Spleen (tissue), 11 donors: ENCODE data around the gene PTPRN2. TPM values are rescaled to one million over a fixed set of nuclear protein-coding genes. Genes with fewer than 3 reads are reported as not detected.

Source experiments
- DNase-seq: peaks from one replicate; pipeline ENCODE4 v3.0.0-alpha.2; 2020
- H3K27ac ChIP-seq, 8 donors: fragments of 200-600 bp; sonication (generic) in 7 of 8; 1 replicate in 4 of 8; 2 replicates in 4 of 8; pipeline versions ENCODE4 v1.5.0 to v1.8.0; 2016 to 2021; ENCODE audit warnings: inconsistent platforms in 4 of 8, mild to moderate bottlenecking in 4 of 8, moderate library complexity in 1 of 8
- H3K27me3 ChIP-seq, 7 donors: fragments of 200-600 bp; sonication (generic) in 6 of 7; replicated peaks in 1 of 7; 1 replicate in 4 of 7; 2 replicates in 3 of 7; pipeline versions ENCODE4 v1.5.0 to v1.8.0; 2016 to 2021; ENCODE audit warnings: inconsistent platforms in 3 of 7, mild to moderate bottlenecking in 1 of 7
- H3K36me3 ChIP-seq, 6 donors: fragments of 200-600 bp; sonication (generic) in 5 of 6; 1 replicate in 4 of 6; 2 replicates in 2 of 6; pipeline versions ENCODE4 v1.5.0 to v1.8.0; 2016 to 2021; ENCODE audit warnings: inconsistent platforms in 2 of 6
- H3K4me1 ChIP-seq, 6 donors: fragments of 200-600 bp; sonication (generic) in 5 of 6; 1 replicate in 3 of 6; 2 replicates in 3 of 6; pipeline versions ENCODE4 v1.5.0 to v1.8.0; 2016 to 2021; ENCODE audit warnings: inconsistent platforms in 3 of 6
- H3K4me3 ChIP-seq, 8 donors: fragments of 200-600 bp; sonication (generic) in 7 of 8; 1 replicate in 4 of 8; 2 replicates in 4 of 8; pipeline versions ENCODE4 v1.5.0 to v1.8.0; 2016 to 2021; ENCODE audit warnings: inconsistent platforms in 4 of 8, mild to moderate bottlenecking in 4 of 8, moderate library complexity in 2 of 8
- H3K9me3 ChIP-seq, 8 donors: fragments of 200-600 bp; sonication (generic) in 7 of 8; 1 replicate in 4 of 8; 2 replicates in 4 of 8; pipeline versions ENCODE4 v1.5.0 to v1.8.0; 2016 to 2021; ENCODE audit warnings: inconsistent platforms in 4 of 8
- POLR2A ChIP-seq, 3 donors: fragments of 450-650 bp; IDR thresholded peaks; one replicate each; pipeline ENCODE4 v1.5.1; 2017; ENCODE audit warnings: antibody characterized with exemption in 3 of 3, mild to moderate bottlenecking in 1 of 3
- POLR2AphosphoS5 ChIP-seq, 3 donors: sonication (generic); formaldehyde crosslinking; IDR thresholded peaks; one replicate each; pipeline ENCODE4 v1.5.1; 2017; ENCODE audit warnings: antibody characterized with exemption in 3 of 3
- WGBS, 5 donors: extraction: QIAGEN DNeasy Blood & Tissue Kit in 3 of 5; methylation state at CpG; one replicate each; pipeline versions ENCODE4 v1.1.5 to v1.1.7; 2013 to 2018; 5-methylcytosine and 5-hydroxymethylcytosine counted together
- intact Hi-C: fragments of 100-400 bp; cut with DNase I; formaldehyde crosslinking; loops from one replicate; pipeline ENCODE4 v1.15.0; 2023; ENCODE audit warnings: low total_unique reads
- polyA plus RNA-seq, 3 donors: library from polyadenylated mRNA; stranded (reverse); fragments of 200-250 nt; gene quantifications; one replicate each; pipeline ENCODE4 v1.2.1, GENCODE V29; 2013
- total RNA-seq, 7 donors: library from RNA; depleted of rRNA in 3 of 7; stranded (reverse); fragments of >200 nt in 3 of 7; fragmentation: NEBNext Ultra II Directional in 4 of 7; extraction: Animal tissue kit (Norgen Biotek cat#: 25700) in 4 of 7; gene quantifications; one replicate each; pipeline versions ENCODE4 v1.1.0 to v1.2.1, GENCODE V29; 2016 to 2021
- TF ChIP-seq, protein P1 (sequence below), 11 experiments: fragments of 200-600 bp in 7 of 11; fragments of 450-650 bp in 4 of 11; sonication (generic) in 4 of 11; IDR thresholded peaks in 8 of 11; conservative IDR thresholded peaks in 3 of 11; 1 replicate in 7 of 11; 2 replicates in 4 of 11; pipeline versions ENCODE4 v1.4.0 to v1.8.0; 2016 to 2021; ENCODE audit warnings: antibody characterized with exemption in 11 of 11, inconsistent platforms in 4 of 11, mild to moderate bottlenecking in 1 of 11
- donor health status: healthy with polysubstance abuse.
- donor health status: DM: no; HTN: no; CAD: no; lungs with moderate emphysema.
- donor health status: DM: no; HTN: no; CAD: no.
- donor health status: Bipolar disorder and iron deficiency.
- donor health status: healthy.
- donor health status: DM: no; HTN: no; CAD: no.
- donor health status: DM: yes; HTN: yes; CAD: no.

Gene PTPRN2
- total and polyA plus RNA-seq, 10 donors = 7.0 to 22.8 (median 16.8) TPM

DNA sequence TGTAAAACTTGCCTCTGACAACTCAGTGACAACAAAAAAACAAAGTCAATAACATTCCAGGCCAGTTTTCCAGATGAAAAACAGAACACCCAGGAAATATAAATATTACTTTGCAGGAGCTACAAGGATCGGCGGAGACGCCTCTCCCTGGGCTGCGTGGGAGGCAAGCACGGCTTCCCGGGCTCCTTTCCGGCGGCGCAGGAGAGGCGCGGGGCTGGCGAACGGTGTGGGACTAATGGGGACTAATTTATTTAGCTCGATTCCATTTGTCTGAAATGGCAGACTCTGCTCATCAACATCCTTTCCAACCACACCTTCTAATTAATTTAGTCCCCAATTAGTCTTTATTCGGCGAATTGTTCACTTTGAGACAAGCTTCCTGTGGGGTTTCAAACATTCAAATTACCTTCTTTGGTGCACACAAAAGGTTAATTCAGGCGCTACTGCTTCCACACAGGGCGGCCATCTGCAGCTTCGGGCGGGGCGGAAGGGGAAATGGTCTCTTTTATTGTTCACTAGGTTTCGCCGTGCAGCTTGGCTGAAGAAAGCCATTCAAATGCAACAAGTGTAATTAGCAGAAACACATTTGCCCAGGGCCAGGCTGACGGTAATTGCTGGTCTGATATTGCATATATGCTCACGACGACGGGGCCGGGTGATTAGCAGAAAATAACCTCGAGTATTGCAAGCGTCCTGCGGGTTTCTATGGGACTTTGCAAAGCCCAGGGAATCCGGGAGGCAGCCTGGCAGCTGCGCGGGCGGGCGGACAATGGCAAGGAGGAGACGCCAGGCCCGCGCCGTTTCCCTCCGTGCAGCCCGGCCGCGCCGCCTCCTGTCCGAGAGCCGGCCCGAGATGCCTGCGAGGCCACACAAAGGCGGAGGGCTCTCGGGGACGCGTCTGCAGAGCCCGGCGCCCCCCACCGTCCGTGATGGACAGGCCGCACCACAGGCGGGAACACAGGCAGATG, 270.1 kb downstream of the PTPRN2 start:
- peak; percentile 73 for DNase-seq
- Histone ChIP-seq H3K9me3 (peaks cover 0 to 68% (median 2%) of the 10 kb centered on the region in 8 donors), H3K36me3 (no peaks in the 10 kb centered on the region), H3K4me3 (peak overlapping the region in 2 of 8 donors; percentile 25 to 28), H3K27ac (peak overlapping the region in 1 of 8 donors; percentile 30), H3K4me1 (peaks cover 0 to 10% (median 0%) of the 10 kb centered on the region in 6 donors), H3K27me3 (peaks cover 0 to 40% (median 0%) of the 10 kb centered on the region in 7 donors)
- intact Hi-C loops = no loop called here
- 22 to 31% (median 27%) methylated on average over 44 to 59 of the region's 59 CpGs for WGBS, 5 donors
- TF ChIP-seq POLR2A (IDR thresholded peaks at IDR 0.05) = no peak
- TF ChIP-seq POLR2AphosphoS5 (IDR thresholded peaks at IDR 0.05) = no peak
- TF ChIP-seq, protein P1, sequence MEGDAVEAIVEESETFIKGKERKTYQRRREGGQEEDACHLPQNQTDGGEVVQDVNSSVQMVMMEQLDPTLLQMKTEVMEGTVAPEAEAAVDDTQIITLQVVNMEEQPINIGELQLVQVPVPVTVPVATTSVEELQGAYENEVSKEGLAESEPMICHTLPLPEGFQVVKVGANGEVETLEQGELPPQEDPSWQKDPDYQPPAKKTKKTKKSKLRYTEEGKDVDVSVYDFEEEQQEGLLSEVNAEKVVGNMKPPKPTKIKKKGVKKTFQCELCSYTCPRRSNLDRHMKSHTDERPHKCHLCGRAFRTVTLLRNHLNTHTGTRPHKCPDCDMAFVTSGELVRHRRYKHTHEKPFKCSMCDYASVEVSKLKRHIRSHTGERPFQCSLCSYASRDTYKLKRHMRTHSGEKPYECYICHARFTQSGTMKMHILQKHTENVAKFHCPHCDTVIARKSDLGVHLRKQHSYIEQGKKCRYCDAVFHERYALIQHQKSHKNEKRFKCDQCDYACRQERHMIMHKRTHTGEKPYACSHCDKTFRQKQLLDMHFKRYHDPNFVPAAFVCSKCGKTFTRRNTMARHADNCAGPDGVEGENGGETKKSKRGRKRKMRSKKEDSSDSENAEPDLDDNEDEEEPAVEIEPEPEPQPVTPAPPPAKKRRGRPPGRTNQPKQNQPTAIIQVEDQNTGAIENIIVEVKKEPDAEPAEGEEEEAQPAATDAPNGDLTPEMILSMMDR (IDR thresholded peaks at IDR 0.05 in 8 of 11, conservative IDR thresholded peaks at IDR 0.05 in 3 of 11) = no peak

DNA sequence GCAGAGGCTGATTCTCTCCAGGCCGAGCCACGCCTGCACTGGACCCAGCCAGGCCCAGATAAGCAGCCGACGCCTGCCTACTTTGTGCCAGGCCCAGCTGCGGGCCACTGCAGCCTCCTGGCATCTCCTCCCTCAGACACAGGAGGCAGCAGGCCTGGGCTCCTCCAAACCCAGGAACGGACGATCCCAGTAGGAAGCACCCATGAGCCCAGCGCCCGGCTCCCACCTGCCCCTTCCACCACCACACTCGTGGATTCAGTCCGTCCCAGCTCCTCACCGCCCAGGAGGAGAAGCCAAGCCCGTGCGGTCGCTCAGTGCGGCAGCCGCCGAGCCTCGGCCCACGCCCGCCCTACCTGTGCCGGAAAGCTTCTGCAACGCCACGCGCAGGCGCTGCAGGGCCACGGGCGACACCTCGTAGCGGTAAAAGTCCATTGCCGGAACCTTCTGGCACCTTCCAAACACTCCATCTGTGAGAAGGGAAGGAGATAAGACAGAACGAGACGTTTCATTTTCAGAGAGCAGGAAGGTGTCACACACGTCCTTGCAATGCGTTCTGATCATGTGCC, 271.1 kb downstream of the PTPRN2 start:
- peaks cover 0 to 31% (median 0%) of the 10 kb centered on the region in 7 donors for H3K27me3 ChIP-seq
- no peak overlapping the region for H3K27ac ChIP-seq
- TF ChIP-seq, protein P1 (IDR thresholded peaks at IDR 0.05 in 8 of 11, conservative IDR thresholded peaks at IDR 0.05 in 3 of 11) = no peak
- TF ChIP-seq POLR2A (IDR thresholded peaks at IDR 0.05) = no peak
- TF ChIP-seq POLR2AphosphoS5 (IDR thresholded peaks at IDR 0.05) = no peak
- intact Hi-C loops = no loop called here
- H3K4me3 ChIP-seq = no peak overlapping the region
- no peak for DNase-seq
- peaks cover 0 to 10% (median 0%) of the 10 kb centered on the region in 6 donors for H3K4me1 ChIP-seq
- 93 to 97% (median 94%) methylated on average over 35 of the region's 35 CpGs for WGBS, 5 donors
- H3K9me3 ChIP-seq = peaks cover 0 to 65% (median 3%) of the 10 kb centered on the region in 8 donors
- no peaks in the 10 kb centered on the region for H3K36me3 ChIP-seq

DNA sequence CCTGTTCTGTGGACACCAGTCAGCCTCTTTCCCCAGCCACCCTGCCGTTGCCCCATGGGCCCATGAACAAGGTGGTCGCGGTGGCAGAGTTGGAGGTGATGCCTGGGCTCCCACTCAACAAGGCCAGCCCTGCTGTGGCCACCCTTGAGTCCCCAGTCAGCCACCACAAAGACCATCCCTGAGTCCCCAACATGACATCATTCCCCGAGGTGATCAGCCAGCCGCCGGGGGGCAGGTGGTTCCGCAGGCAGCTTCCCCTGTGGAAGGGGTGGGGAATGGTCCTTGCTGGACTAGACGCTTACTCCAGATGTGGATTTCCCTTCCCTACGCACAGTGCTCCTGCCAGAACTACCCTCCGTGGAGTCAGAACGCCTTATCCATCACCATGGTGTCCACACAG, 271.7 kb downstream of the PTPRN2 start:
- TF ChIP-seq, protein P1 (IDR thresholded peaks at IDR 0.05 in 8 of 11, conservative IDR thresholded peaks at IDR 0.05 in 3 of 11) = no peak
- TF ChIP-seq POLR2A (IDR thresholded peaks at IDR 0.05) (no peak), POLR2AphosphoS5 (IDR thresholded peaks at IDR 0.05) (no peak)
- Histone ChIP-seq H3K4me1 (peaks cover 0 to 10% (median 0%) of the 10 kb centered on the region in 6 donors), H3K9me3 (peaks cover 0 to 66% (median 9%) of the 10 kb centered on the region in 8 donors), H3K36me3 (no peaks in the 10 kb centered on the region), H3K27ac (no peak overlapping the region), H3K4me3 (no peak overlapping the region), H3K27me3 (peaks cover 0 to 31% (median 0%) of the 10 kb centered on the region in 7 donors)
- intact Hi-C loops = no loop called here
- no peak for DNase-seq
- WGBS, 5 donors = 87 to 97% (median 90%) methylated on average over 7 to 11 of the region's 11 CpGs

DNA sequence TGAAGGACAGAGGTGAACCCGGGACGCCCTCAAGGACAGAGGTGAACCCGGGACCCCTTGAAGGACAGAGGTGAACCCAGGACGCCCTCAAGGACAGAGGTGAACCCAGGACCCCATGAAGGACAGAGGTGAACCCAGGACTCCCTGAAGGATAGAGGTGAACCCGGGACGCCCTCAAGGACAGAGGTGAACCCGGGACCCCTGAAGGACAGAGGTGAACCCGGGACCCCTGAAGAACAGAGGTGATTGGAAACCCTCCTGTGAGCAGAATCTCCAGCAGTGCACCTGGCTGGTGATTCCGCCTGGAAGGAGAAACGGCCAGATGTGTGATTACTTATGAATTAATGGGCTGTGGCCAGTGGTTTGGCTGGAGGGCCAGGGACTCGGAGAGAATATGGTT, 272.3 kb downstream of the PTPRN2 start:
- H3K9me3 ChIP-seq = peaks cover 0 to 69% (median 12%) of the 10 kb centered on the region in 8 donors
- DNase-seq = no peak
- H3K27ac ChIP-seq = no peak overlapping the region
- H3K36me3 ChIP-seq = no peaks in the 10 kb centered on the region
- WGBS, 5 donors = 88 to 93% (median 92%) methylated on average over 11 of the region's 11 CpGs
- peaks cover 0 to 31% (median 0%) of the 10 kb centered on the region in 7 donors for H3K27me3 ChIP-seq
- H3K4me1 ChIP-seq = peaks cover 0 to 10% (median 0%) of the 10 kb centered on the region in 6 donors
- intact Hi-C loops = no loop called here
- H3K4me3 ChIP-seq = no peak overlapping the region
- TF ChIP-seq, protein P1 (IDR thresholded peaks at IDR 0.05 in 8 of 11, conservative IDR thresholded peaks at IDR 0.05 in 3 of 11) = no peak
- no peak for TF ChIP-seq POLR2AphosphoS5 (IDR thresholded peaks at IDR 0.05)
- no peak for TF ChIP-seq POLR2A (IDR thresholded peaks at IDR 0.05)
